B cell (primary cell): ENCODE measurements around the gene NEAT1. TPM values are rescaled to one million over a fixed set of nuclear protein-coding genes. Genes with fewer than 3 reads are reported as not detected.
A peak's percentile ranks its signal among the peaks of the same experiment; 100 is the strongest.

Experiments
- ATAC-seq: fragments of 200-7000 bp; cut with Tn5 transposase; one replicate; pipeline ENCODE4 v1.10.0; 2021; ENCODE audit warnings: low read depth, mild to moderate bottlenecking, moderate number of reproducible peaks, moderate library complexity
- CTCF ChIA-PET: fragments of 350-600 bp; sonication (Branson Sonifier 250); formaldehyde crosslinking; loops from one replicate; lab custom pipeline; 2021; ENCODE audit warnings: antibody characterized with exemption, inconsistent platforms; lab: Charles Lee
- POLR2A ChIA-PET: fragments of 350-600 bp; sonication (Branson Sonifier 250); formaldehyde crosslinking; loops from one replicate; lab custom pipeline; 2021; ENCODE audit warnings: antibody characterized with exemption; lab: Charles Lee
- DNase-seq: peaks from one replicate; pipeline ENCODE4 v3.0.0; 2013
- H2AFZ ChIP-seq: 2 replicates; pipeline ENCODE4 v1.6.1; 2012; ENCODE audit warnings: mild to moderate bottlenecking, low read depth, low read length; ENCODE audit not compliant: insufficient read depth, poor library complexity, severe bottlenecking
- H3K27ac ChIP-seq, 2 donors: 1 replicate in 1 of 2; 2 replicates in 1 of 2; pipeline ENCODE4 v1.5.1; 2012 to 2013; ENCODE audit warnings: low read length in 2 of 2, mild to moderate bottlenecking in 2 of 2, moderate library complexity in 1 of 2
- H3K27me3 ChIP-seq, 4 experiments: fragments of 200-600 bp in 1 of 4; sonication (generic) in 1 of 4; replicated peaks in 1 of 4; 1 replicate in 2 of 4; 2 replicates in 2 of 4; pipeline versions ENCODE4 v1.6.1 to v1.7.0; 2013 to 2016; ENCODE audit warnings: low read length in 3 of 4, mild to moderate bottlenecking in 2 of 4, mixed read lengths in 1 of 4, moderate library complexity in 1 of 4; ENCODE audit not compliant: insufficient read depth in 4 of 4, control insufficient read depth in 3 of 4; ENCODE audit errors: control extremely low read depth in 1 of 4
- H3K36me3 ChIP-seq, 2 experiments: replicated peaks in 1 of 2; 1 replicate in 1 of 2; 2 replicates in 1 of 2; pipeline versions ENCODE4 v1.6.1 to v1.7.1; 2013; ENCODE audit warnings: low read length in 1 of 2; ENCODE audit not compliant: insufficient read depth in 2 of 2, control insufficient read depth in 1 of 2; ENCODE audit errors: control extremely low read depth in 1 of 2, extremely low read depth in 1 of 2
- H3K4me1 ChIP-seq, 2 donors: fragments of 200-600 bp in 1 of 2; sonication (generic) in 1 of 2; 1 replicate in 1 of 2; 2 replicates in 1 of 2; pipeline versions ENCODE4 v1.5.1 to v1.6.1; 2013 to 2017; ENCODE audit warnings: low read length in 2 of 2; ENCODE audit not compliant: control insufficient read depth in 2 of 2, insufficient read depth in 2 of 2
- H3K4me2 ChIP-seq: replicated peaks from 2 replicates; pipeline ENCODE3; 2012; ENCODE audit warnings: mild to moderate bottlenecking, low read depth, low read length; ENCODE audit not compliant: poor library complexity, severe bottlenecking
- H3K4me3 ChIP-seq, 5 experiments: fragments of 200-600 bp in 1 of 5; sonication (generic) in 1 of 5; 1 replicate in 3 of 5; 2 replicates in 2 of 5; pipeline versions ENCODE4 v1.5.1 to v1.7.0; 2011 to 2016; ENCODE audit warnings: low read length in 4 of 5, mild to moderate bottlenecking in 4 of 5, low read depth in 2 of 5, control low read depth in 1 of 5, moderate library complexity in 1 of 5; ENCODE audit not compliant: insufficient read depth in 1 of 5; ENCODE audit errors: control extremely low read depth in 1 of 5, extremely low read depth in 1 of 5
- H3K79me2 ChIP-seq: fragments of 200-600 bp; sonication (generic); one replicate; pipeline ENCODE4 v1.6.0; 2016; ENCODE audit warnings: low read length; ENCODE audit not compliant: control insufficient read depth, insufficient read depth
- H3K9ac ChIP-seq: fragments of 200-600 bp; sonication (generic); 2 replicates; pipeline ENCODE4 v1.6.1; 2017; ENCODE audit warnings: mild to moderate bottlenecking, low read length, moderate library complexity
- H3K9me3 ChIP-seq, 3 donors: one replicate each; pipeline versions ENCODE4 v1.6.1 to v1.7.1; 2013; ENCODE audit warnings: low read length in 2 of 3; ENCODE audit not compliant: control insufficient read depth in 2 of 3, insufficient read depth in 1 of 3; ENCODE audit errors: control extremely low read depth in 1 of 3
- H4K20me1 ChIP-seq: 2 replicates; pipeline ENCODE4 v1.6.0; 2012; ENCODE audit warnings: mild to moderate bottlenecking, low read length; ENCODE audit not compliant: insufficient read depth, control insufficient read depth, poor library complexity, severe bottlenecking
- H3K27ac Mint-ChIP-seq: one replicate; pipeline ENCODE4 v1.8.0; 2021; ENCODE audit warnings: mixed read lengths
- H3K27me3 Mint-ChIP-seq: one replicate; pipeline ENCODE4 v1.8.0; 2021; ENCODE audit warnings: mixed read lengths
- H3K4me1 Mint-ChIP-seq: one replicate; pipeline ENCODE4 v1.8.0; 2021; ENCODE audit warnings: mixed read lengths
- H3K4me3 Mint-ChIP-seq: one replicate; pipeline ENCODE4 v1.8.0; 2021; ENCODE audit warnings: mixed read lengths
- H3K9me3 Mint-ChIP-seq: one replicate; pipeline ENCODE4 v1.8.0; 2022; ENCODE audit warnings: mixed read lengths; ENCODE audit not compliant: insufficient read depth
- CTCF ChIP-seq: fragments of 200-600 bp; IDR thresholded peaks from one replicate; pipeline ENCODE4 v1.8.0; 2022; ENCODE audit warnings: antibody characterized with exemption, mild to moderate bottlenecking
- EZH2 ChIP-seq: IDR thresholded peaks from 2 replicates; pipeline ENCODE4 v1.6.1; 2012; ENCODE audit warnings: borderline replicate concordance, low read depth, mild to moderate bottlenecking, moderate library complexity, low read length; ENCODE audit not compliant: insufficient read depth, poor library complexity, severe bottlenecking
- WGBS: methylation state at CpG from one replicate; pipeline ENCODE4 v1.1.5; 2013; ENCODE audit warnings: missing lambda C conversion rate; ENCODE audit not compliant: insufficient coverage; 5-methylcytosine and 5-hydroxymethylcytosine counted together
- intact Hi-C: fragments of 100-400 bp; cut with micrococcal nuclease; formaldehyde crosslinking; loops from one replicate; pipeline ENCODE4 v1.10.0; 2022
- polyA plus RNA-seq: library from polyadenylated mRNA; depleted of rRNA; stranded (reverse); fragments of >200 nt; gene quantifications from 2 replicates; pipeline ENCODE4 v1.2.3, GENCODE V29; 2012
- total RNA-seq, 2 donors: library from RNA; stranded (reverse); fragments of 120-200 nt in 1 of 2; gene quantifications; 1 replicate in 1 of 2; 2 replicates in 1 of 2; pipeline versions ENCODE4 v1.2.3 to v1.2.4, GENCODE V29; 2013 to 2022

NEAT1 gene
- total and polyA plus RNA-seq, 2 donors (not counting 1 experiment from before 2014, with no cell fraction given) = 66.7 to 1,642 TPM

- CTCF ChIA-PET = no interaction called here
- POLR2A ChIA-PET = no interaction called here
- DNase-seq (no peak), ATAC-seq (no peak)
- H3K4me1 ChIP-seq = peaks cover 18 to 22% of the 10 kb centered on the region in 2 donors
- H3K27ac ChIP-seq = no peak overlapping the region
- peaks cover 14% of the 10 kb centered on the region for H3K79me2 ChIP-seq
- Mint-ChIP-seq H3K4me1 (peaks cover 20% of the 10 kb centered on the region), H3K27me3 (no peaks in the 10 kb centered on the region), H3K9me3 (no peaks in the 10 kb centered on the region), H3K4me3 (no peak overlapping the region), H3K27ac (no peak overlapping the region)
- no peaks in the 10 kb centered on the region for H3K9me3 ChIP-seq
- TF ChIP-seq EZH2 = no peak
- TF ChIP-seq CTCF = no peak
- H2AFZ ChIP-seq = no peak overlapping the region
- no peak overlapping the region for H3K4me2 ChIP-seq
- H3K9ac ChIP-seq = no peak overlapping the region
- no peaks in the 10 kb centered on the region for H3K27me3 ChIP-seq
- peaks cover 0 to 58% of the 10 kb centered on the region in 2 experiments for H3K36me3 ChIP-seq
- intact Hi-C loops = no loop called here
- H4K20me1 ChIP-seq = no peaks in the 10 kb centered on the region
- 100% methylated on average over 10 of the region's 10 CpGs for WGBS
- H3K4me3 ChIP-seq = no peak overlapping the region
Measured at GRCh38 chr11:65399845-65400244, 22.8 kb upstream of the NEAT1 start.

- H3K27ac Mint-ChIP-seq = no peak overlapping the region
- H4K20me1 ChIP-seq = no peaks in the 10 kb centered on the region
- H3K27ac ChIP-seq = peak overlapping the region in 1 of 2 donors; percentile 4
- peaks cover 24% of the 10 kb centered on the region for H3K4me1 Mint-ChIP-seq
- H3K36me3 ChIP-seq = peaks cover 0 to 60% of the 10 kb centered on the region in 2 experiments
- TF ChIP-seq EZH2 (no peak), CTCF (no peak)
- no peak overlapping the region for H3K9ac ChIP-seq
- 97% methylated on average over 12 of the region's 17 CpGs for WGBS
- ATAC-seq (no peak), DNase-seq (no peak)
- H2AFZ ChIP-seq = no peak overlapping the region
- H3K4me3 ChIP-seq = no peak overlapping the region
- H3K4me2 ChIP-seq = no peak overlapping the region
- peaks cover 12% of the 10 kb centered on the region for H3K79me2 ChIP-seq
- H3K9me3 Mint-ChIP-seq = no peaks in the 10 kb centered on the region
- no peaks in the 10 kb centered on the region for H3K9me3 ChIP-seq
- peaks cover 23 to 28% of the 10 kb centered on the region in 2 donors for H3K4me1 ChIP-seq
- no peaks in the 10 kb centered on the region for H3K27me3 Mint-ChIP-seq
- H3K27me3 ChIP-seq = no peaks in the 10 kb centered on the region
- H3K4me3 Mint-ChIP-seq = no peak overlapping the region
- ChIA-PET POLR2A (interaction anchor here (0.5 kb wide), 1 partner anchor 125 kb away, joined by 3 read pairs; no protein-coding TSS in a partner anchor), CTCF (no interaction called here)
- intact Hi-C loops = no loop called here
Measured at GRCh38 chr11:65400307-65401072, 22.1 kb upstream of the NEAT1 start.
